MG63 (cell line): ENCODE measurements around the gene TNIP2. TPM values are rescaled to one million over a fixed set of nuclear protein-coding genes. Genes with fewer than 3 reads are reported as not detected.
"Not testable (repeated sequence)": the region's sequence is repeated elsewhere in the genome, so short reads cannot be mapped to it uniquely, and the experiment has no call there.

Experiments used
- DNase-seq: peaks from one replicate; pipeline ENCODE4 v3.0.0-alpha.2; 2020
- H3K27me3 ChIP-seq: fragments of 250-450 bp; sonication (Bioruptor Pico); 2 replicates; pipeline ENCODE4 v1.5.1; 2020; ENCODE audit warnings: mild to moderate bottlenecking, moderate library complexity
- H3K36me3 ChIP-seq: fragments of 250-450 bp; sonication (Bioruptor Pico); 2 replicates; pipeline ENCODE4 v1.5.1; 2020; ENCODE audit warnings: mild to moderate bottlenecking, moderate library complexity
- H3K4me3 ChIP-seq: fragments of 250-450 bp; sonication (Bioruptor Pico); 2 replicates; pipeline ENCODE4 v1.5.1; 2020; ENCODE audit warnings: mild to moderate bottlenecking, moderate library complexity
- H3K9me3 ChIP-seq: fragments of 250-450 bp; sonication (Bioruptor Pico); 2 replicates; pipeline ENCODE4 v1.5.1; 2020; ENCODE audit warnings: mild to moderate bottlenecking, moderate library complexity
- total RNA-seq: library from RNA; depleted of rRNA; stranded (reverse); fragments of >200 nt; shearing (Covaris generic); gene quantifications from 2 replicates; pipeline ENCODE4 v1.2.3, GENCODE V29; 2014; ENCODE audit warnings: low replicate concordance

The TNIP2 gene
- total RNA-seq, 1 experiment from 2014 or later = 32.5 TPM

- no peaks in the 10 kb centered on the region for H3K36me3 ChIP-seq
- no peaks in the 10 kb centered on the region for H3K9me3 ChIP-seq
- no peaks in the 10 kb centered on the region for H3K27me3 ChIP-seq
- H3K4me3 ChIP-seq = no peak overlapping the region
- DNase-seq = no peak
These were observed 31.3 kb upstream of the TNIP2 start for GRCh38 chr4:2787230-2788100.

GRCh38 chr4:2786794-2787229, 30.7 kb upstream of the TNIP2 start:
- no peaks in the 10 kb centered on the region for H3K9me3 ChIP-seq
- no peaks in the 10 kb centered on the region for H3K27me3 ChIP-seq
- DNase-seq = no peak

DNA sequence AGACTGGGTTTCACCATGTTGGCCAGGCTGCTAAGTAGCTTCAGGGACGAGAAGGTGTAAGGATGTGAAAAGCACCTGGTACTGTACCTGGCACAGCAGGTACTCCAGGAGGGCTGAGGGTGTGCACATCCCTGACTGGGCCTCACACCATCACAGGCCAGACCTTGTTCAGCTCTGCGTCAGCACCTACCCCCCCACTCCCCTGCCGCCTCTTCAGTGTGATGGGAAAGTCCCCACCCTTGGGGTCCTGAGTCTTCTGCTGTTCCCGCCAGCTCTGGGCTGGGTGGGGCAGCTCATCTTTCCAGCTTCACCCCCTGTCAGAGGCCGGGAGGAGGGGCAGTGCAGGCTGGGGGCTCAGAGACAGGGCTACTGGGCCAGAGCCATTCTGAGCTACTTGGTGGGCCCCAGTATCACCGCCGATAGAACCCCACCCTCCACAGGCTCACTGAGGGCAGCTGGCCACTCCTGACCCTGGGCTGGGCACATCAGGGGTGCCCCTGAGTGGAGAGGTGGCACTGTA, 30.1 kb upstream of the TNIP2 start:
- no peaks in the 10 kb centered on the region for H3K9me3 ChIP-seq
- DNase-seq = no peak

More at GRCh38 chr4:2786794-2787229, 30.7 kb upstream of the TNIP2 start:
- no peak overlapping the region for H3K4me3 ChIP-seq
- no peaks in the 10 kb centered on the region for H3K36me3 ChIP-seq

DNA sequence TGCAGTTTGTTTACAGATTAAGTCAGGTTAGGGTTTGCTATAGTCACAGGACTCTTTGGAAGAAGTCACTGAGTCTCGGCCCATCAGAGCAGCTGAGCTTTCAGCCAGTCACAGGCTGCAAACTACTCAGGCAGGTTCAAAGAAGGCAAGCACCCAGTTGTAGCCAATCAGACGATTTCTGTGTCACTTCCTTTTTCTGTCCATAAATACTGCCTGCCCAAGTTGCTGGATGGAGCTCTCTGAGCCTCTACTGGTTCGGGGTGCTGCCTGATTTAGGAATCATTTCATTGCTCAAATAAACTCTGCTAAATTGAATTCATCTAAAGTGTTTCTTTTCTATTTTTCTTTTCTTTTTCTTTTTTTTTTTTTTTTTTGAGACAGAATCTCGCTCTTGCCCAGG, 29.5 kb upstream of the TNIP2 start:
- Histone ChIP-seq H3K4me3 (no peak overlapping the region), H3K9me3 (no peaks in the 10 kb centered on the region), H3K36me3 (no peaks in the 10 kb centered on the region), H3K27me3 (no peaks in the 10 kb centered on the region)
- DNase-seq = no peak

More for the DNA sequence above, 30.1 kb upstream of the TNIP2 start:
- no peaks in the 10 kb centered on the region for H3K36me3 ChIP-seq
- H3K4me3 ChIP-seq = no peak overlapping the region
- no peaks in the 10 kb centered on the region for H3K27me3 ChIP-seq

- H3K9me3 ChIP-seq = no peaks in the 10 kb centered on the region
- H3K4me3 ChIP-seq = no peak overlapping the region
- DNase-seq = no peak
- no peaks in the 10 kb centered on the region for H3K36me3 ChIP-seq
- H3K27me3 ChIP-seq = no peaks in the 10 kb centered on the region
These were observed 27.7 kb upstream of the TNIP2 start for GRCh38 chr4:2783790-2784189.

DNA sequence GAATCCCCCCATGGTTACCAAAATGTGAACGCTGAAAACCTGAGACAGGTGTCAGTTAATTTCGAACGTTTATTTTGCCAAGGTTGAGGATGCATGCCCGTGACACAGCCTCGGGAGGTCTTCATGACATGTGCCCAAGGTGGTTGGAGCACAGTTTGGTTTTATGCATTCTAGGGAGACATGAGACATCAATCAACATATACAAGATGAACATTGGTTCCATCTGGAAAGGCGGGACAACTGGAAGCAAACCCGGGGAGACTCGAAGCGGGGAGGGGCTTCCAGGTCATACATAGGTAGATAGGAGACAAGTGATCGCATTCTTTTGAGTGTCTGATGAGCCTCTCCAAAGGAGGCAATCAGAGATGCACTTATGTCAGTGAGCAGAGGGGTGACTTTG, 25.8 kb upstream of the TNIP2 start:
- H3K9me3 ChIP-seq = no peaks in the 10 kb centered on the region
- no peaks in the 10 kb centered on the region for H3K27me3 ChIP-seq
- no peaks in the 10 kb centered on the region for H3K36me3 ChIP-seq
- H3K4me3 ChIP-seq = no peak overlapping the region
- no peak for DNase-seq

DNA sequence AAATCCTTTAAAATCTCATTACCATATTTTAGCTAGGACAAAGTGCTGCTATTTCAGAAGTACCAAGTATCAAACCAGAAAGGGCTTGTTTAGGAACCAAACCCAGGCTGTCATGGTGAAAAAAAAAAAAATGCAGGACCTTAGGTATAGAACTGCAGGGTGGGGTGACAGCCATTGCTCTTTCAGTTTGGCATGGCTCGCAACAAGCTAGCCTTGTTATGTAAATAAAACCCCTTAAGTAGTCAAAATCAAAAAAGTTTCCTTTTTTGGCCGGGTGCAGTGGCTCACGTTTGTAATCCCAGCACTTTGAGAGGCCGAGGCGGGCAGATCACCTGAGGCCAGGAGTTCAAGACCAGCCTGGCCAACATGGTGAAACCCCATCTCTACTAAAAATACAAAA, 24.5 kb upstream of the TNIP2 start:
- H3K4me3 ChIP-seq, H3K27me3 ChIP-seq, H3K9me3 ChIP-seq, H3K36me3 ChIP-seq, DNase-seq: not testable (repeated sequence)

DNA sequence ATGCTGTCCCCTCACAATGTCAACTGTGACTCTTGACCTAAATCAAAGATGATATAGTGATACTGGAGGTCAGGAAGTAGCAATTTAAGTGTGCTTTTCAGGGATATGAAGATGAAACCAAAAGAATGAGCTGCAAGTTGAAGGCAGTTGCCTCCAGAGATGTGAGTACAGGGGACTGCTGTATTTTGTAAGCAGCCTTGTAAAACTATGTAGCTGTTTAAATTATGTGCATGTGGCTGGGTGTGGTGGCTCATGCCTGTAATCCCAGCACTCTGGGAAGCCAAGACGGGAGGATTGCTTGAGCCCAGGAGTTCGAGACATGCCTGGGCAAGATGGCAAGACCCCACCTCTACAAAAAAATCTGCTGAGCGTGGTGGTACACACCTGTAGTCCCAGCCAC, 15.1 kb upstream of the TNIP2 start:
- no peaks in the 10 kb centered on the region for H3K27me3 ChIP-seq
- no peaks in the 10 kb centered on the region for H3K9me3 ChIP-seq
- no peak for DNase-seq
- H3K36me3 ChIP-seq = no peaks in the 10 kb centered on the region
- no peak overlapping the region for H3K4me3 ChIP-seq

DNA sequence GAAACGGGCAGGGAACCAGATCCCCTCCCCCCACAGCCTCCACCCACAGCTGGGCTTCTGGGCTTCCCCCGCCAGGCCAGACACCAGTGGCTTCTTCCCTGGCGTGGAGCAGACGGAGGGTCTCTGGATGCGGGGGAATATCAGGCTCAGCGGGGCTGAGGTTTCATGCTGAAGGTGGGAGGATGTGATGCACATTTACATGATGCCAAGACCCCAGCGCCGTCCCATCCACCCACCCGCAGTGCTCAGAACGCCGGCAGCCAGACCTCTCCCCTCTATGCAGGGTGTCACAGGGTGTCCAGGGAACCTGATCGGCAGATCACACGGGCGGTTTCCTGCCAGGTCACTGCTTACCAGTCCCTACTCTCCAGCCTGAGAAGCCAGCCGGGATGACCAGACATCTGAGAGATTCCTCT, 12.8 kb upstream of the TNIP2 start:
- Histone ChIP-seq H3K4me3 (no peak overlapping the region), H3K36me3 (no peaks in the 10 kb centered on the region), H3K27me3 (no peaks in the 10 kb centered on the region), H3K9me3 (no peaks in the 10 kb centered on the region)
- DNase-seq = no peak

GRCh38 chr4:2768124-2768523, 12.0 kb upstream of the TNIP2 start:
- H3K9me3 ChIP-seq = no peaks in the 10 kb centered on the region
- no peaks in the 10 kb centered on the region for H3K36me3 ChIP-seq
- no peaks in the 10 kb centered on the region for H3K27me3 ChIP-seq
- no peak for DNase-seq
- H3K4me3 ChIP-seq = no peak overlapping the region

GRCh38 chr4:2767705-2768074, 11.6 kb upstream of the TNIP2 start:
- no peaks in the 10 kb centered on the region for H3K27me3 ChIP-seq
- H3K4me3 ChIP-seq = no peak overlapping the region
- no peaks in the 10 kb centered on the region for H3K36me3 ChIP-seq
- no peaks in the 10 kb centered on the region for H3K9me3 ChIP-seq
- DNase-seq = no peak

DNA sequence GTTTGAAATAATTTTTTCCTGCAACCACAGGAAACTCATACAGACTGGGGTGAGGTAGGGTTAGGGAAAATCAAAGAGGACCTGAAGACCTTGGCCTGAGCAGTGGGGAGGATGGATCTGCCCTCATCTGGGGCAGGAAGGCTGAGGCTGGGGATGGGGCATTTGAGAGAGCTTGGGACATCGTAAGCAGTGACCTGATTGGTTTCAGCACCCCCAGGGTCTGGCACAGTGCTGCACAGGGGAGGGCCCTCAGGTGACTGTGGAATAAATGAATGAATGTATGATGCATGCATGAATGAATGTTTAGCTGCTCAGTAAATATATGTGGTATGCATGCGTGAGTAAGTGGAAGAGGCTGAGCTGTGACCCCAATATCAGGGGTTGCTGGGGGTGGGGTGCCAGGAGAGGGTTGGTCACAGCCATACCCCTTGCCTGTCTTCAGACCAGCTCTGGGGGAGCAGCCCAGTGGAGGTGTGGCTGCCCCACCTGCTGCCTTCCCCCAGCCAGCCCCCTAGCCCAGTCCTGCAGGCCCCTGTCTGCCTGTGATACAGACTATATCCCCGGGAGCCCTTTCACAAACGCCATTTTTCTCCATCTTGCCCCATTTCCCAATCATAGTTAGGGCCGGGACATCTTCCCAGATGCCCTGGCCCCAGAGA, 11.0 kb upstream of the TNIP2 start:
- Histone ChIP-seq H3K4me3 (no peak overlapping the region), H3K9me3 (no peaks in the 10 kb centered on the region), H3K36me3 (no peaks in the 10 kb centered on the region), H3K27me3 (no peaks in the 10 kb centered on the region)
- no peak for DNase-seq

DNA sequence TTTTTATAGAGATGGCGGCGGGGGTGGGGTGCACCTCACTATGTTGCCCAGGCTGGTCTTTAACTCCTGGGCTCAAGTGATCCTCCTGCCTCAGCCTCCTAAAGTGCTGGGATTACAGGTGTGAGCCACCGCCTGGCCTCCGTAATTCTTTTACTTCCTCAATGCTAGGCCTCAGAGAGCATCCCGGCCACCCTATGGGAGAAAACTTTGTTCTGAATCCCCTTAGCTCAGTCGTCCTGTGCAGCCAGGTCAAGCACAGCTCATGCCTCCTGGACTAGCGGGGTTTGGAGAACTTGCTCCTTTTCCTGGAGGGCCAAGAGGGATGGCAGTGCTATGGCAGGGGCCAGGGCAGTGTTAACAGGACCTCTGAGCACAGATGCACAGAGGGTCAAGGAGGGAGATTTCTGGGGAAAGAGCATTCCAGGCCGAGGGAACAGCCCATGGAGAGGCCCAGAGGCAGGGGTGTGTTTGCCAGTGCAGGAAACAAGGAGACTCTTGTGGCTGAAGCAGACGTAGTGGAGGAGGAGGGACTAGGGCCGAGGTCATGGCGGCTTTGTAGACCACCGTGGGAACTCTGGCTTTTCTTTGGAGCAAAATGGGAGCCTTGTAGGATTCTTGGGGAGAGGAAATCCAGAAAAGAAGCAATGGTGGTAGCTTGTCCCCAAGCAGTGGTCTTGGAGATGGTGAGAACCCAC, 9.8 kb upstream of the TNIP2 start:
- Histone ChIP-seq H3K4me3 (no peak overlapping the region), H3K9me3 (no peaks in the 10 kb centered on the region), H3K36me3 (no peaks in the 10 kb centered on the region), H3K27me3 (no peaks in the 10 kb centered on the region)
- DNase-seq = no peak

GRCh38 chr4:2763511-2763967, 7.4 kb upstream of the TNIP2 start:
- no peak overlapping the region; the same call in 1 of the 2 replicates for H3K4me3 ChIP-seq
- H3K36me3 ChIP-seq = no peaks in the 10 kb centered on the region
- H3K27me3 ChIP-seq = no peaks in the 10 kb centered on the region
- no peaks in the 10 kb centered on the region for H3K9me3 ChIP-seq
- no peak for DNase-seq

- not testable (repeated sequence) for H3K9me3 ChIP-seq, H3K4me3 ChIP-seq, H3K27me3 ChIP-seq, H3K36me3 ChIP-seq, DNase-seq
These were observed 6.6 kb upstream of the TNIP2 start for GRCh38 chr4:2762486-2763370.

- H3K27me3 ChIP-seq = no peaks in the 10 kb centered on the region
- H3K4me3 ChIP-seq = no peak overlapping the region
- no peaks in the 10 kb centered on the region for H3K9me3 ChIP-seq
- no peaks in the 10 kb centered on the region for H3K36me3 ChIP-seq
- no peak for DNase-seq
These were observed 5.9 kb upstream of the TNIP2 start for GRCh38 chr4:2762048-2762447.
